Measurements from ENCODE around the gene ERCC5.

Gene ERCC5

GRCh38 chr13:102845630-102846260 lies at the start of gene ERCC5:
TSS of gene ERCC5 (plus strand) at chr13:102846032. CDS start at chr13:102846267, 235 bp downstream.
- DNase-seq, result peak; percentile 97

GRCh38 chr13:102798581-102799425 lies 47.0 kb upstream of the ERCC5 start, which contains the start of the genes BIVM and POGLUT2:
TSS of gene BIVM (plus strand) at chr13:102799119. CDS start at chr13:102807268, 8,149 bp downstream.
TSS of gene POGLUT2 (minus strand) at chr13:102798976. CDS start at chr13:102798670, 306 bp downstream.
- DNase-seq, result peak; percentile 95

- DNase-seq, result peak; percentile 5
Measured at GRCh38 chr13:102799426-102800144, 46.2 kb upstream of the ERCC5 start.

DNA sequence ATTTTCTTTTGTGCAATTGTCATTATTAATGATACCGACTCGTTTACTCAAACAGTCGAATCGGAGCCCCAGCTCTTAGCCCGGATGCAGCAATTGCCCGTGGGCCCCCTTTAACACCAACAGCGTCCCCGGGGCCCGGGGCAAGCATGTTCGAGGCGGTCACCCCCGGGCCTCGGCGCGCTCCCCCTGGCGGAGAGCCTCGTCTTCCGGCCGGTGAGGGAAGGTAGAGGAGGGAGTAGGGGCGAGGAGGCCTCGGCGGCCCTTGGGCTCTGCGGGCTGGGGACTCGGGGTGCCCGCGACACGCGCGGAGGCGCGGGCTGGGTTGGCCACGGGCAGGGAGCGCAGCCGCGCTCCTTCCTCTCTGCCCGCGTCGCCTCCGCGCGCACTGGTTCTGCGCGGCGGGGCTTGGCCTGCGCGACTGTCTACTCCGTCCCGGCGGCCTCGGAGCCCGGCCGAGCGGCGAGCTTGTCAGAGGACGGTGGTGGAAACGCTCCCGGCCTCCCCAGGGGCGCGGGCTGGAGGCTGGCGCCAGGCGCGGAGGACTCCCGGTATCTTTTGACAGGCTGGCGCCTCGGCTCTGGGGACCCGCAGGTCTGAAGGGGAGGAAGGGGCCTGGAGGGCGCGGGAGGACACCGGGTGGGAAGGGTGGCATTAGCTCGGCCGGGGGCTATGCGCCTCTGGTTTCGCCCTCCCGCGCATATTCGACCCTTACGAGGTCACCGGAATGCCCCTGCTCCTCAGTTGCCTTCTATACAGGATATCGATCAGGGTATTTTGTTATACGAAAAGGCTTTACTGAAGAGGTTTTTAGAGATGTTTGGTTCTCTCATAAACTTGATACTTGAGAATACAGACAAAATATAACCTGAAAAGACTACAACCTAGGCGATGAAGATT lies 45.4 kb upstream of the ERCC5 start:
- peak; percentile 86 for DNase-seq

- no peak for DNase-seq
Measured at GRCh38 chr13:102805680-102806079, 40.2 kb upstream of the ERCC5 start.

GRCh38 chr13:102807699-102808098 lies 38.1 kb upstream of the ERCC5 start:
- DNase-seq, result no peak

- DNase-seq, result no peak
Measured at GRCh38 chr13:102812611-102813287, 33.1 kb upstream of the ERCC5 start.

- DNase-seq, result peak; percentile 3
Measured at GRCh38 chr13:102814025-102814607, 31.7 kb upstream of the ERCC5 start.

DNA sequence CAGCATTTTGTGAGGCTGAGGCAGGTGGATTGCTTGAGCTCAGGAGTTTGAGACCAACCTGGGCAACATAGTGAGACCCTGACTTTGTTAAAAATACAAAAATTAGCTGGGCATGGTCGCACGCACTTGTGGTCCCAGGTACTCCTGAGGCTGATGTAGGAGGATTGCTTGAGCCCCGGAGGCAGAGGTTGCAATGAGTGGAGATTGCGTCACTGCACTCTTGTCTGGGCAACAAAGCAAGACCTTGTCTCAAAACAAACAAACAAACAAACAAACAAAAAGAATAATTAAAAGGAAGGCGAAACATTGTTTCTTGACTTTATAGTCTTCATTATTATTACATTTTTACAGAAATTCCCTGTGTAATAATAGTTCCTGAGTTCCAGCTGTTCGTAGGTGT lies 31.0 kb upstream of the ERCC5 start:
- no peak for DNase-seq

GRCh38 chr13:102815788-102816187 lies 30.0 kb upstream of the ERCC5 start:
- DNase-seq, result no peak

DNA sequence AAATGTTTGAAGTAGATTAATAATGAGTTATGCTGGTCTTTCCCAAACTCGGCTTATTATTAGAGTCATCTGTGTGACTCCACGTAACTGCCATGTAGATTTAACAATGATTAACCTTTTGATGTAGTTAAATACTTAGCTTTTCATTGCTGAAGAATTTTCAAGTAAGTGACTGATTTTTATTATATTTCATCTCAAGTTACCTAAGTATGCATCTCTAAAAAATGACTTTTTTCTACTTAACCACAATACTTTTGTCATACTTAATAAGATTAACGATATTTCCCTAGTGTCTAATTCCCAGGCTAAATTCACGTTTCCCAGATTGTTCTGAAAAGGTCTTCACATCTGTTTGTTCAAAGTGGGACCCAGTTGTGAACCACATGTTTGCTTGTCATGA lies 29.1 kb upstream of the ERCC5 start:
- DNase-seq, result no peak

- no peak for DNase-seq
Measured at GRCh38 chr13:102817241-102817640, 28.6 kb upstream of the ERCC5 start.

DNA sequence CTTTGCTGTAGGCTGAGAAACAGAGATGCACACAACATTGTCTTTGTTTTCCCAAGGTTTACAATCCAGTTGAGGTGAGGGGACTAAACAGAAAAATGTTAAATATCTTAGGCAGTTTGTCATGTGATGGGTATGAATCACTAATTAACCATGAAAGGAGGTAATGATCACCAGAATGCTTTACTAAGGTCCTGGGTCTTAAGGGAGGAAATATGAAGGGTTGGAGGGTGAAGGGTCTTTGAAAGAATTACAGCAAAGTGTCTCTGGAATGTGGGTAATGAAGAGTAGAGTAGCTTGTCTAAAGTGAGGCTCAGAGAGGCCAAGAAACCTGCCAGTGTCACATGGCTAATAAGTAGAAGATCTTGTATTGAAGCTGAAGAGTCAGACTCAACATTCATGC lies 27.9 kb upstream of the ERCC5 start:
- no peak for DNase-seq

DNA sequence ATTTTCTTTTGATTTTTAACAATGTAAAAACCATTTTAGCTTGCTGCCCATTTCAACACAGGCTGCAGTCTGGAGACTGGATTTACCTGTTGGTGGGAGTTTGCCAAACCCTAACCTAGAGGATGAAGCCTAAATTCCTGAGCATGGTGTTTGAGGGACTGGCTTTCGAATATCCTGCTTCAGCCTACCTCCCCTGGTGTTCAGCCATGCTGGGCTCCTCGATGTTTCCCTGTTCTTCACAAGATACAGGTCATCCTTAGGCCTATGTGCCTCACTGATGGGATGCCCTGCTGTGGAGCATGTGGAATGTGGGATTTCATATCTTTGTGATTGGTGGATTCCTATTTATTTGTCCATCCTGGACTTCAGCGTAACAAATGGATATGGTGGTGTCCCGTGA lies 20.4 kb upstream of the ERCC5 start:
- DNase-seq, result no peak

GRCh38 chr13:102825921-102826706 lies 19.7 kb upstream of the ERCC5 start:
- DNase-seq, result no peak

GRCh38 chr13:102830646-102831045 lies 15.2 kb upstream of the ERCC5 start:
- DNase-seq, result no peak

DNA sequence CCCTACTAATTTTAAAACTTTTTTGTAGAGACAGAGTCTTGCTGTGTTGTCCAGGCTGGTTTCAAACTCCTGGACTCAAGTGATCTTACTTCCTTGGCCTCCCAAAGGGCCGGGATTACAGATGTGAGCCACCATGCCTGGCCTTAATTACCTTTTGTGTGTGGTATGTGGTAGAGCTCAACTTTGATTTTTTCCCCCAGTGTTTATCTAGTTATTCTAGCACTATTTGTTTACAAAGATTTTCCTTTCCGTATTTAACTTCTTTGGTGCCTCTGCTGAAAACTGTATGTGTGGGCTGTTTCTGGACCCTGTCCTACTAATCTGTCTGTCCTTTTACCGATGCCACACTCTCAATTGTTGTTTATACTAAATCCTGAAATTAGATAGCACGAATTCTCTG lies 9.4 kb upstream of the ERCC5 start:
- DNase-seq, result no peak

DNA sequence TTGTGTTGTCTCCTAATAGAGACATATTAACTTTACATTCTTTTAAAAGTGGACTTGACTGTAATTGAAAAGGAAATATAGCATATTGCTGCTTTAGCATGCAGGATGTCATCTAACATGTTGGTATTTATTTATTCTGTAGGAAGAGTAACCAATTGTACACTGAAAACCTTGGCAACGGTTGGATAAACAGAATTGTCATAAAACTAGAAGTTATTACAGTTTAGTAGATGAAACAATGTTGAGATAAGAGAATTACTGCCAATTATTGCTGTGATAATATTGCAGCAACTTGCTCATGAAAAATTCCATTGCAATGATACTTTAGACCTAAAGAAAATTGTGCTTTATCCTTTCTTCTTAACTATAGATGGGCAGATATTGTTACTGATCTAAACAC lies 7.6 kb upstream of the ERCC5 start:
- DNase-seq, result no peak

DNA sequence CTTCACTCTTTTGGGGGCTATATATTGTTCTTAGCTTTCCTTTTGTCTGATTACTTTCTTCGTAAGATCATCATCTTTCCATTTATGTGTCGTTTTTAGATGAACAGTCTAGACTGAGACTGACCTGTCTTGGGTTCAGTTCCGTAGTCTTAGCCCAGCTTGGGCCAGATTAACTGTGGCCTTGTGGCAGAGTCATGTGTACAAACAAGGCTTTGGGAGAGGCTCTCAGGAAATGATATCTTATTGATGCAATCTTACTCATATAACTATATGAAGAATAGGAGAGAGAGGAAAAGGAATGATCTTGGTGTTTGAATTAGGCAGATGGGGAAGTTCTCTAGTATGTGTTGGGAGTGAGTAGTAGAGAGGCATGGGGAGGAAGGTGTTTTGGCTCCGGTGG lies 6.8 kb upstream of the ERCC5 start:
- DNase-seq, result no peak

DNA sequence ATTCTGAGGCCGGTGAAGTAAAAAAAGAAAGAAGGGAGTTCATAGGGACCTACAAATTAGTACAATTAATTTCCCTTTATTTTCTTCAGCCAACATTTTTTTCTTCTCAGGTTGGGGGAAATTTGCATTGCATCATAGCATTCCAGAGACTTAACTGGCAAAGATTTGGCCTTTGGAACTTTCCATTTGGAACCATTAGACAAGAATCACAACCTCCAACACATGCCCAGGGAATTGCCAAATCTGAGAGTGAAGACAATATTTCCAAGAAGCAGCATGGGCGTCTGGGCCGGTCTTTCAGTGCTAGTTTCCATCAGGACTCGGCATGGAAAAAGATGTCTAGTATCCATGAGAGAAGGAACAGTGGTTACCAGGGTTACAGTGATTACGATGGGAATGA lies 6.4 kb upstream of the ERCC5 start:
- DNase-seq, result no peak

DNA sequence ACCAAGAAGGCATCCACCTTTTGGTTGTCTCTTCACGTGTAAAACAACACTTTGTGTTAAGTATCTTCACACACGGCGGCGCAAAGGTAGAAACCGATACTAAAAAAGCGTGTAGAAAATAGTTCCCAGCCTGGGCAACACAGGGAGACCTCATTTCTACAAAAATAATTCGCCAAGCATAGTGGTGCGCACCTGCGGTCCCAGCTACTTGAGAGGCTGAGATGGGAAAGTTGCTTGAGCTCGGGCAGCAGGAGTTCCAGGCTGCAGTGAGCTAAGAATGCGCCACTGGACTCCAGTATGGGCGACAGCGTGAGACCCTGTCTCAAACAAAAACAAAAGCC lies 573 bp upstream of the ERCC5 start:
- no peak for DNase-seq

Measured in activated CD4-positive, alpha-beta T cell treated with anti-CD3 and anti-CD28 coated beads, Interleukin-2, amount 50 U/mL, for 16 hours (primary cell).